GM06990 (cell line): ENCODE results near the gene BEND7.

ENCODE experiments used
- DNase-seq: peaks from one replicate; pipeline ENCODE4 v3.0.0-alpha.2; 2011; ENCODE audit not compliant: insufficient read length; ENCODE audit errors: extremely low read depth
- H3K27me3 ChIP-seq: replicated peaks from 2 replicates; pipeline ENCODE4 v1.6.0; 2011; ENCODE audit warnings: low read length; ENCODE audit not compliant: control insufficient read depth, insufficient read depth
- H3K36me3 ChIP-seq: 2 replicates; pipeline ENCODE4 v1.5.1; 2011; ENCODE audit warnings: low read length; ENCODE audit not compliant: control insufficient read depth, insufficient read depth
- H3K4me3 ChIP-seq: replicated peaks from 2 replicates; pipeline ENCODE4 v1.5.1; 2011; ENCODE audit warnings: low read depth, mild to moderate bottlenecking, control low read depth, low read length
- CTCF ChIP-seq: IDR thresholded peaks from 2 replicates; pipeline ENCODE4 v1.5.1; 2011; ENCODE audit warnings: low read length, control low read depth, mild to moderate bottlenecking, inconsistent platforms; ENCODE audit not compliant: insufficient read depth, poor library complexity, severe bottlenecking

Gene BEND7

GRCh38 chr10:13528875-13529713, at the start of gene BEND7:
Gene BEND7, minus strand, starts transcription at chr10:13529014. Its CDS starts 481 bp downstream, at chr10:13528533.
- Histone ChIP-seq H3K36me3 (no peaks in the 10 kb centered on the region), H3K27me3 (peaks cover 2% of the 10 kb centered on the region), H3K4me3 (no peak within 1 kb of the TSS)
- no peak for DNase-seq
- TF ChIP-seq CTCF = no peak

- no peak overlapping the region for H3K4me3 ChIP-seq
- no peaks in the 10 kb centered on the region for H3K36me3 ChIP-seq
- H3K27me3 ChIP-seq = no peaks in the 10 kb centered on the region
- TF ChIP-seq CTCF = no peak
- DNase-seq = no peak
Measured at GRCh38 chr10:13573960-13574359, 45.1 kb upstream of the BEND7 start.

- TF ChIP-seq CTCF = no peak
- Histone ChIP-seq H3K27me3 (no peaks in the 10 kb centered on the region), H3K4me3 (no peak overlapping the region), H3K36me3 (no peaks in the 10 kb centered on the region)
- no peak for DNase-seq
Measured at GRCh38 chr10:13571541-13571940, 42.7 kb upstream of the BEND7 start.

- Histone ChIP-seq H3K36me3 (no peaks in the 10 kb centered on the region), H3K4me3 (no peak overlapping the region), H3K27me3 (no peaks in the 10 kb centered on the region)
- no peak for TF ChIP-seq CTCF
- no peak for DNase-seq
Measured at GRCh38 chr10:13567030-13567429, 38.2 kb upstream of the BEND7 start.

GRCh38 chr10:13564576-13564975, 35.8 kb upstream of the BEND7 start:
- Histone ChIP-seq H3K36me3 (no peaks in the 10 kb centered on the region), H3K4me3 (no peak overlapping the region), H3K27me3 (no peaks in the 10 kb centered on the region)
- no peak for DNase-seq
- no peak for TF ChIP-seq CTCF
